Osteoblast (primary cell): ENCODE results near the gene R3HDM2. TPM values are rescaled to one million over a fixed set of nuclear protein-coding genes. Genes with fewer than 3 reads are reported as not detected.

Source experiments
- DNase-seq: peaks from one replicate; pipeline ENCODE4 v3.0.0; 2011; ENCODE audit warnings: low spot score, mixed read lengths; ENCODE audit not compliant: insufficient read length; ENCODE audit errors: missing footprints
- H2AFZ ChIP-seq: 2 replicates; pipeline ENCODE4 v1.6.0; 2011; ENCODE audit warnings: mild to moderate bottlenecking, low read length
- H3K27ac ChIP-seq: 2 replicates; pipeline ENCODE4 v1.5.1; 2011; ENCODE audit warnings: mild to moderate bottlenecking, low read depth, low read length, moderate library complexity
- H3K27me3 ChIP-seq: 2 replicates; pipeline ENCODE4 v1.6.0; 2012; ENCODE audit warnings: mild to moderate bottlenecking, control low read depth, inconsistent platforms, low read length, moderate library complexity; ENCODE audit not compliant: insufficient read depth
- H3K36me3 ChIP-seq: 2 replicates; pipeline ENCODE4 v1.5.1; 2011; ENCODE audit warnings: mild to moderate bottlenecking, low read length, control low read depth, moderate library complexity; ENCODE audit not compliant: insufficient read depth
- H3K4me1 ChIP-seq: 2 replicates; pipeline ENCODE4 v1.5.1; 2011; ENCODE audit warnings: mild to moderate bottlenecking, low read length, control low read depth, moderate library complexity; ENCODE audit not compliant: insufficient read depth
- H3K4me2 ChIP-seq: 2 replicates; pipeline ENCODE4 v1.6.0; 2011; ENCODE audit warnings: mild to moderate bottlenecking, low read length; ENCODE audit not compliant: insufficient read depth
- H3K4me3 ChIP-seq: fragments of 200-600 bp; sonication (generic); 3 replicates; pipeline ENCODE4 v1.5.1; 2012; ENCODE audit warnings: mild to moderate bottlenecking, low read length, inconsistent platforms; ENCODE audit not compliant: insufficient read depth
- H3K79me2 ChIP-seq: 2 replicates; pipeline ENCODE4 v1.6.0; 2012; ENCODE audit warnings: mild to moderate bottlenecking, low read length, control low read depth, inconsistent platforms; ENCODE audit not compliant: insufficient read depth
- H3K9me3 ChIP-seq: 2 replicates; pipeline ENCODE4 v1.5.1; 2011; ENCODE audit warnings: low read depth, low read length, control low read depth
- H4K20me1 ChIP-seq: 2 replicates; pipeline ENCODE4 v1.6.0; 2012; ENCODE audit warnings: mild to moderate bottlenecking, low read length, control low read depth; ENCODE audit not compliant: insufficient read depth
- total RNA-seq: library from RNA; depleted of rRNA; stranded (reverse); fragments of >200 nt; gene quantifications from 2 replicates; pipeline ENCODE4 v1.2.3, GENCODE V29; 2012
- TF ChIP-seq, protein P1 (sequence below): IDR thresholded peaks from 2 replicates; pipeline ENCODE4 v1.5.1; 2011; ENCODE audit warnings: mild to moderate bottlenecking, low read depth, low read length, moderate library complexity; ENCODE audit errors: extremely low read depth

R3HDM2 gene
- total RNA-seq, 1 donor, result 23.2 TPM

DNA sequence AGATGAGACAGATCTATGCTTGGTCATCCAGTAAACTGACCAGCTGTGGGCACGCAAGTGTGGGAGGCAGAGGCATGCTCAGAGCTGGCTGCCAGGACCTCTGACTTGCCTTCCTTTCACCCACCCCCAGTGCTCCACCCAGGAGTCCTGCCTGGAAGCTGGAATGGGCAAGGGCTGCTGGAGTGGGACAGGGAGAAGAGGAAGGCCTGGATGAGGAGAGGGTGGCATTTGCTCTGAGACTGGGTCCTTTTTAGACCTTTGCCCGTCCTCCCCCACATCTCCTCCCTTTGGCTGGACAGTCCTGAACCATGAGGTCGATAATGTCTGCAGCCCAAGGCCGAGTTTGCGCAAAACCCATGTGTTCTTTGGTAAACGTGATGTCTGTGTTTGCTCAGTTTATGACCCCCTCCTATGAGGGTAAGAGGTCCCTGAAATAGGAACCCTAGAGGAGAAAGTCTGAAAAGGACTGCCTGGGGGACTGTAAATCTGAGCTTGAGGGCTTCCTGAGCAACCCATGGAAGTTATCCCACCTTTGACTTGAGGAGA, 20.5 kb upstream of the R3HDM2 start:
- Histone ChIP-seq H2AFZ (peak overlapping the region; percentile 11), H3K27me3 (no peaks in the 10 kb centered on the region), H3K4me1 (peaks cover 25% of the 10 kb centered on the region), H3K4me2 (no peak overlapping the region), H4K20me1 (no peaks in the 10 kb centered on the region), H3K27ac (peak overlapping the region; percentile 95), H3K4me3 (no peak overlapping the region), H3K9me3 (no peaks in the 10 kb centered on the region), H3K36me3 (no peaks in the 10 kb centered on the region), H3K79me2 (no peaks in the 10 kb centered on the region)
- TF ChIP-seq, protein P1, sequence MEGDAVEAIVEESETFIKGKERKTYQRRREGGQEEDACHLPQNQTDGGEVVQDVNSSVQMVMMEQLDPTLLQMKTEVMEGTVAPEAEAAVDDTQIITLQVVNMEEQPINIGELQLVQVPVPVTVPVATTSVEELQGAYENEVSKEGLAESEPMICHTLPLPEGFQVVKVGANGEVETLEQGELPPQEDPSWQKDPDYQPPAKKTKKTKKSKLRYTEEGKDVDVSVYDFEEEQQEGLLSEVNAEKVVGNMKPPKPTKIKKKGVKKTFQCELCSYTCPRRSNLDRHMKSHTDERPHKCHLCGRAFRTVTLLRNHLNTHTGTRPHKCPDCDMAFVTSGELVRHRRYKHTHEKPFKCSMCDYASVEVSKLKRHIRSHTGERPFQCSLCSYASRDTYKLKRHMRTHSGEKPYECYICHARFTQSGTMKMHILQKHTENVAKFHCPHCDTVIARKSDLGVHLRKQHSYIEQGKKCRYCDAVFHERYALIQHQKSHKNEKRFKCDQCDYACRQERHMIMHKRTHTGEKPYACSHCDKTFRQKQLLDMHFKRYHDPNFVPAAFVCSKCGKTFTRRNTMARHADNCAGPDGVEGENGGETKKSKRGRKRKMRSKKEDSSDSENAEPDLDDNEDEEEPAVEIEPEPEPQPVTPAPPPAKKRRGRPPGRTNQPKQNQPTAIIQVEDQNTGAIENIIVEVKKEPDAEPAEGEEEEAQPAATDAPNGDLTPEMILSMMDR, result no peak
- no peak for DNase-seq

DNA sequence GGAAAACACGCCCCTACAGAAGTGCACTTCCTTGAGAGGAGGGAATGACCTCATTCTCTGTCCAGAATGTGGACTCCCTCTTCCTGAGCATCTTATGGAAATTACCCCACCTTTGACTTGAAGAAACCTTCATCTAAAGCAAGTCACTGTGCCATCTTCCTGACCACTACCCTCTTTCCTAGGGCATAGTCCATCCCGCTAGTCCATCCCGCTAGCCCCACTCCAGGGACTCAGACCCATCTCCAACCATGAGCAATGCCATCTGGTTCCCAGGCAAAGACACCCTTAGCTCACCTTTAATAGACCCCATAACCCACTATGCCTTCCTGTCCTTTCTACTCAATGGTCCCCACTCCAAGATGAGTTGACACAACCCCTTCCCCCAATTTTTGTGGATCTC, 19.2 kb upstream of the R3HDM2 start:
- H3K4me3 ChIP-seq, result no peak overlapping the region
- no peaks in the 10 kb centered on the region for H3K79me2 ChIP-seq
- H2AFZ ChIP-seq, result no peak overlapping the region
- no peaks in the 10 kb centered on the region for H3K36me3 ChIP-seq
- H3K4me1 ChIP-seq, result peaks cover 25% of the 10 kb centered on the region
- no peaks in the 10 kb centered on the region for H3K9me3 ChIP-seq
- H4K20me1 ChIP-seq, result no peaks in the 10 kb centered on the region
- TF ChIP-seq, protein P1, result no peak
- no peak overlapping the region for H3K27ac ChIP-seq
- H3K4me2 ChIP-seq, result no peak overlapping the region
- no peak for DNase-seq
- H3K27me3 ChIP-seq, result no peaks in the 10 kb centered on the region

DNA sequence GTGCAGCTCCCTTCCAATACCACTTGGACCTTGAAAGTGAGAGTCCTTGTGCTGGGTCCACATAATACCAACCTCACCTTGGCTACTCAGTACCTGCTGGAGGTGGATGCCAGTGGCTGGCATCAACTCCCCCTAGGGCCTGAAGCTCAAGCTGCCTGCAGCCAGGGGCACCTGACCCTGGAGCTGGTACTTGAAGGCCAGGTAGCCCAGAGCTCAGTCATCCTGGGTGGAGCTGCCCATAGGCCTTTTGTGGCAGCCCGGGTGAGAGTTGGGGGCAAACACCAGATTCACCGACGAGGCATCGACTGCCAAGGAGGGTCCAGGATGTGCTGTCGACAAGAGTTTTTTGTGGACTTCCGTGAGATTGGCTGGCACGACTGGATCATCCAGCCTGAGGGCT, 18.5 kb upstream of the R3HDM2 start:
- H2AFZ ChIP-seq, result no peak overlapping the region
- H3K36me3 ChIP-seq, result no peaks in the 10 kb centered on the region
- H3K4me3 ChIP-seq, result no peak overlapping the region
- no peak overlapping the region for H3K27ac ChIP-seq
- no peak overlapping the region for H3K4me2 ChIP-seq
- H3K27me3 ChIP-seq, result no peaks in the 10 kb centered on the region
- no peak for DNase-seq
- peaks cover 25% of the 10 kb centered on the region for H3K4me1 ChIP-seq
- H4K20me1 ChIP-seq, result no peaks in the 10 kb centered on the region
- TF ChIP-seq, protein P1, result no peak
- H3K9me3 ChIP-seq, result no peaks in the 10 kb centered on the region
- H3K79me2 ChIP-seq, result no peaks in the 10 kb centered on the region

DNA sequence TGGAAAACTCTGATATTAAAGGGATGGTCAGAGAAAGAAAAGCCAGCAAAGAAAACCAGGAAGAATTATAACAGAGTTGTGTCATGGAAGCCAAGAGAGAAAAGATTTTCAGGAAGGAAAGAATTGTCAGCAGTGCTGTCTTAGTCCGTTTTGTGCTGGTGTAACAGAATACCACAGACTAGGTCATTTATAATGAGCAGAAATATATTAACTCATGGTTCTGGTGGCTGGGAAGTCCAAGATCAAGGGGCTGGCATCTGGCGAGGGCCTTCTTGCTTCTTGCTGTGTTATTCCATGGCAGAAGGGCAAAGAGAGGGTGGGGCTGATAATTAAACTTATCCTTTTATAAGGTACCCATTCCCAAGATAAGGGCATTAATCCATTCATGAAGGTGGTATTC, 17.8 kb upstream of the R3HDM2 start:
- H3K9me3 ChIP-seq, result no peaks in the 10 kb centered on the region
- H3K36me3 ChIP-seq, result no peaks in the 10 kb centered on the region
- H3K27ac ChIP-seq, result no peak overlapping the region
- TF ChIP-seq, protein P1, result no peak
- no peak overlapping the region for H3K4me3 ChIP-seq
- no peak for DNase-seq
- H4K20me1 ChIP-seq, result no peaks in the 10 kb centered on the region
- H3K4me1 ChIP-seq, result peaks cover 25% of the 10 kb centered on the region
- no peak overlapping the region for H3K4me2 ChIP-seq
- H2AFZ ChIP-seq, result no peak overlapping the region
- no peaks in the 10 kb centered on the region for H3K79me2 ChIP-seq
- H3K27me3 ChIP-seq, result no peaks in the 10 kb centered on the region
